H1 (cell line): ENCODE results near the gene DDX50. TPM values are rescaled to one million over a fixed set of nuclear protein-coding genes. Genes with fewer than 3 reads are reported as not detected.

Experiments used
- CTCF ChIA-PET: fragments of 300-600 bp; sonication (Branson Sonifier 250); formaldehyde crosslinking; loops from one replicate; lab custom pipeline; 2021; ENCODE audit not compliant: partially characterized antibody; lab: Charles Lee
- POLR2A ChIA-PET: fragments of 300-600 bp; sonication (Branson Sonifier 250); formaldehyde crosslinking; loops from one replicate; lab custom pipeline; 2021; ENCODE audit warnings: inconsistent platforms; ENCODE audit not compliant: partially characterized antibody; lab: Charles Lee
- DNase-seq, 2 experiments: peaks; one replicate each; pipeline versions ENCODE4 v3.0.0 to v3.0.0-alpha.2; 2010 to 2022; ENCODE audit warnings: low spot score in 2 of 2, low read depth in 1 of 2, mixed read lengths in 1 of 2
- FAIRE-seq: peaks from 2 replicates; lab custom pipeline; 2011; peaks lifted over from hg19 to GRCh38; lab: Jason Lieb, UNC
- H2AFZ ChIP-seq: 2 replicates; pipeline ENCODE4 v1.8.1; 2012; ENCODE audit warnings: low read length, inconsistent platforms
- H2AK5ac ChIP-seq: 2 replicates; pipeline ENCODE4 v1.6.1; 2013; ENCODE audit warnings: low read depth, low read length
- H2BK120ac ChIP-seq: replicated peaks from 2 replicates; pipeline ENCODE3; 2013; ENCODE audit warnings: low read depth, low read length, inconsistent platforms
- H2BK12ac ChIP-seq: 2 replicates; pipeline ENCODE4 v1.6.1; 2013; ENCODE audit warnings: low read depth, low read length
- H2BK15ac ChIP-seq: 2 replicates; pipeline ENCODE4 v1.6.1; 2013; ENCODE audit warnings: low read length
- H2BK20ac ChIP-seq: 2 replicates; pipeline ENCODE4 v1.6.1; 2013; ENCODE audit warnings: low read length
- H2BK5ac ChIP-seq: 2 replicates; pipeline ENCODE4 v1.6.1; 2013; ENCODE audit warnings: low read depth, low read length
- H3K14ac ChIP-seq: 2 replicates; pipeline ENCODE4 v1.6.1; 2013; ENCODE audit warnings: inconsistent platforms; ENCODE audit not compliant: insufficient read length
- H3K18ac ChIP-seq: 2 replicates; pipeline ENCODE4 v1.6.1; 2013; ENCODE audit warnings: low read length; ENCODE audit errors: extremely low read depth
- H3K23ac ChIP-seq: 2 replicates; pipeline ENCODE4 v1.6.1; 2013; ENCODE audit warnings: inconsistent platforms; ENCODE audit not compliant: insufficient read length
- H3K23me2 ChIP-seq: 2 replicates; pipeline ENCODE4 v1.6.1; 2013; ENCODE audit warnings: low read depth, low read length
- H3K27ac ChIP-seq: 2 replicates; pipeline ENCODE4 v1.6.1; 2011; ENCODE audit warnings: low read depth, low read length, inconsistent platforms
- H3K27me3 ChIP-seq, 4 experiments: replicated peaks in 1 of 4; 1 replicate in 1 of 4; 2 replicates in 3 of 4; pipeline versions ENCODE4 v1.6.1 to v1.8.1; 2011 to 2013; ENCODE audit warnings: low read length in 3 of 4, mild to moderate bottlenecking in 3 of 4, inconsistent platforms in 2 of 4, mixed read lengths in 2 of 4, moderate library complexity in 1 of 4; ENCODE audit not compliant: control insufficient read depth in 3 of 4, insufficient read depth in 3 of 4; ENCODE audit errors: extremely low read depth in 1 of 4
- H3K36me3 ChIP-seq, 4 experiments: 2 replicates each; pipeline versions ENCODE4 v1.6.1 to v1.8.1; 2011 to 2013; ENCODE audit warnings: mild to moderate bottlenecking in 4 of 4, low read length in 3 of 4, moderate library complexity in 2 of 4, control low read depth in 1 of 4, inconsistent platforms in 1 of 4; ENCODE audit not compliant: insufficient read depth in 4 of 4, control insufficient read depth in 2 of 4
- H3K4ac ChIP-seq: replicated peaks from 2 replicates; pipeline ENCODE3; 2013; ENCODE audit warnings: low read length, low read depth, mixed read lengths, inconsistent platforms; ENCODE audit not compliant: insufficient read length
- H3K4me1 ChIP-seq, 4 experiments: replicated peaks in 1 of 4; 1 replicate in 1 of 4; 2 replicates in 3 of 4; pipeline versions ENCODE4 v1.6.1 to v1.8.1; 2011 to 2013; ENCODE audit warnings: low read length in 3 of 4, inconsistent platforms in 2 of 4, mixed read lengths in 1 of 4; ENCODE audit not compliant: insufficient read depth in 4 of 4, control insufficient read depth in 3 of 4
- H3K4me2 ChIP-seq, 2 experiments: 2 replicates each; pipeline versions ENCODE4 v1.6.1 to v1.8.1; 2011 to 2013; ENCODE audit warnings: low read depth in 2 of 2, low read length in 2 of 2, control low read depth in 1 of 2, inconsistent platforms in 1 of 2, mild to moderate bottlenecking in 1 of 2; ENCODE audit not compliant: insufficient read depth in 1 of 2
- H3K4me3 ChIP-seq, 4 experiments: fragments of 200-600, 300-600 bp in 1 of 4; sonication (generic), shearing (Covaris generic), sonication (Bioruptor Twin) in 1 of 4; 2 replicates each; pipeline versions ENCODE4 v1.5.1 to v1.8.1; 2011 to 2016; ENCODE audit warnings: low read length in 4 of 4, low read depth in 3 of 4, control low read depth in 2 of 4, inconsistent platforms in 2 of 4, mild to moderate bottlenecking in 2 of 4, mixed read lengths in 1 of 4, moderate library complexity in 1 of 4; ENCODE audit not compliant: insufficient read depth in 2 of 4; ENCODE audit errors: extremely low read depth in 1 of 4
- H3K56ac ChIP-seq: replicated peaks from 2 replicates; pipeline ENCODE3; 2013; ENCODE audit warnings: low read depth, mild to moderate bottlenecking, mixed read lengths, low read length, inconsistent platforms; ENCODE audit not compliant: insufficient read length
- H3K79me1 ChIP-seq: 2 replicates; pipeline ENCODE4 v1.6.1; 2013; ENCODE audit warnings: low read depth, low read length, control low read depth
- H3K79me2 ChIP-seq, 2 experiments: 2 replicates each; pipeline versions ENCODE4 v1.6.1 to v1.8.1; 2012 to 2013; ENCODE audit warnings: low read length in 2 of 2, mild to moderate bottlenecking in 2 of 2, inconsistent platforms in 1 of 2; ENCODE audit not compliant: insufficient read depth in 2 of 2, control insufficient read depth in 1 of 2
- H3K9ac ChIP-seq, 4 experiments: replicated peaks in 1 of 4; 1 replicate in 1 of 4; 2 replicates in 3 of 4; pipeline versions ENCODE4 v1.6.1 to v1.8.1; 2011 to 2013; ENCODE audit warnings: low read depth in 3 of 4, low read length in 3 of 4, control low read depth in 2 of 4, mild to moderate bottlenecking in 2 of 4, moderate library complexity in 2 of 4, inconsistent platforms in 1 of 4; ENCODE audit errors: extremely low read depth in 1 of 4
- H3K9me3 ChIP-seq, 2 experiments: 2 replicates each; pipeline versions ENCODE4 v1.6.1 to v1.8.1; 2012 to 2013; ENCODE audit warnings: mild to moderate bottlenecking in 2 of 2, moderate library complexity in 2 of 2, control low read depth in 1 of 2, inconsistent platforms in 1 of 2, low read depth in 1 of 2, low read length in 1 of 2, mixed read lengths in 1 of 2; ENCODE audit not compliant: insufficient read depth in 2 of 2
- H4K20me1 ChIP-seq, 2 experiments: replicated peaks in 1 of 2; 2 replicates each; pipeline versions ENCODE3 to v1.8.1; 2011 to 2013; ENCODE audit warnings: inconsistent platforms in 2 of 2, low read length in 2 of 2, mild to moderate bottlenecking in 1 of 2; ENCODE audit not compliant: insufficient read depth in 2 of 2, control insufficient read depth in 1 of 2
- H4K5ac ChIP-seq: 2 replicates; pipeline ENCODE4 v1.6.1; 2013; ENCODE audit warnings: low read length, low read depth, mixed read lengths, inconsistent platforms; ENCODE audit not compliant: insufficient read length
- H4K8ac ChIP-seq: 2 replicates; pipeline ENCODE4 v1.8.0; 2013; ENCODE audit warnings: mild to moderate bottlenecking, moderate library complexity, low read length, inconsistent platforms; ENCODE audit not compliant: insufficient read depth; ENCODE audit errors: extremely low read depth
- H4K91ac ChIP-seq: replicated peaks from 2 replicates; pipeline ENCODE3; 2013; ENCODE audit warnings: low read length, mixed read lengths, inconsistent platforms; ENCODE audit not compliant: insufficient read length
- POLR2AphosphoS5 ChIP-seq: IDR thresholded peaks from 2 replicates; pipeline ENCODE4 v1.6.1; 2011; ENCODE audit warnings: low read depth, low read length
- RAD21 ChIP-seq, 2 experiments: IDR thresholded peaks in 1 of 2; conservative IDR thresholded peaks in 1 of 2; 2 replicates each; pipeline ENCODE4 v1.6.1; 2011; ENCODE audit warnings: low read depth in 2 of 2, low read length in 2 of 2, improper control_type of control experiment in 1 of 2, inconsistent platforms in 1 of 2, mild to moderate bottlenecking in 1 of 2, moderate library complexity in 1 of 2
- WGBS, 2 experiments: shearing (Covaris generic) in 1 of 2; methylation state at CpG; one replicate each; pipeline versions ENCODE4 v1.1.6 to v1.1.7; 2013 to 2015; ENCODE audit warnings: low lambda C conversion rate in 2 of 2, mixed read lengths in 2 of 2, inconsistent platforms in 1 of 2, low coverage in 1 of 2, missing lambda C conversion rate in 1 of 2; ENCODE audit not compliant: insufficient replicate concordance in 2 of 2, insufficient coverage in 1 of 2, insufficient read length in 1 of 2; ENCODE audit errors: extremely low coverage in 1 of 2, missing lambda C conversion rate in 1 of 2; 5-methylcytosine and 5-hydroxymethylcytosine counted together
- polyA plus RNA-seq, 7 experiments: library from polyadenylated mRNA; depleted of rRNA in 3 of 7; stranded (reverse) in 5 of 7; unstranded in 2 of 7; fragments of >200 nt in 5 of 7; fragments of 200-250 nt in 2 of 7; gene quantifications; 1 replicate in 5 of 7; 2 replicates in 1 of 7; 4 replicates in 1 of 7; pipeline versions ENCODE4 v1.2.1 to v1.2.3, GENCODE V29; 2011 to 2013; ENCODE audit warnings: missing spikeins in 2 of 7, mixed read lengths in 2 of 7
- total RNA-seq: library from RNA; stranded (reverse); fragmentation: NEBNext Ultra II Directional; extraction: Animal tissue kit (Norgen Biotek cat#: 25700); gene quantifications from 2 replicates; pipeline ENCODE4 v1.2.1, GENCODE V29; 2021

Gene DDX50
- total and polyA plus RNA-seq, 2 of the 8 experiments (the other 6 are each of a cell fraction or from before 2014, with no cell fraction given), result 20.0 to 36.5 TPM

DNA sequence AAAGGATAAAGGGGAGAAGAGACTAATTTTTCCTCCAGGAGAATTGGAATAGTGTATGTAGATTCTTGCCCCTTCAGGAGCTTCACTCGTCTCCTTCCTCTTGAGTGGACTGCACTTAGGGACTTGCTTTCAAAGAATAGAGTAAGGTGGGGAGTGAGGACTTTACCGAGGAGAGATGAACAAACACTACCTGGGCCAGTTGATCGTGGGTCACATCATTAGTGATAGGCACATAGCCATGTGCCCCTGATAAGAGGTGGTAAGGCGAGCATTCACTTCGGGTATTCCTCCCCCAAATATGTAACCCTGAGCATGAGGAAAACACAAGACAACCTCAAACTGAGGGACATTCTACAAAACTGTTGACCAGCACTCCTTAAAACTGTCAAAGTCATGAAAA, 72.9 kb downstream of the DDX50 start:
- no peak overlapping the region for H3K23ac ChIP-seq

More for the DNA sequence above, 72.9 kb downstream of the DDX50 start:
- Histone ChIP-seq H4K20me1 (peaks cover 3 to 10% of the 10 kb centered on the region in 2 experiments), H2BK15ac (no peak overlapping the region), H4K91ac (no peak overlapping the region), H3K18ac (no peak overlapping the region), H3K9ac (no peak overlapping the region), H3K36me3 (peaks cover 44 to 97% (median 86%) of the 10 kb centered on the region in 4 experiments), H3K4me3 (no peak overlapping the region), H2BK12ac (no peak overlapping the region), H3K14ac (no peak overlapping the region), H2BK5ac (no peak overlapping the region), H2AFZ (no peak overlapping the region), H3K27ac (no peak overlapping the region), H4K8ac (no peak overlapping the region), H3K9me3 (no peaks in the 10 kb centered on the region), H3K4me2 (no peak overlapping the region), H4K5ac (no peak overlapping the region), H3K79me2 (no peaks in the 10 kb centered on the region), H2BK20ac (no peak overlapping the region), H3K27me3 (no peaks in the 10 kb centered on the region), H3K23me2 (no peaks in the 10 kb centered on the region), H2BK120ac (no peak overlapping the region), H3K4me1 (no peaks in the 10 kb centered on the region), H3K4ac (no peak overlapping the region), H3K79me1 (no peaks in the 10 kb centered on the region), H3K56ac (no peak overlapping the region), H2AK5ac (no peak overlapping the region)
- POLR2A ChIA-PET, result interaction anchor here (1.4 kb wide), 1 partner anchor 14 kb away, joined by 5 read pairs; no protein-coding TSS in a partner anchor
- DNase-seq (no peak), FAIRE-seq (no peak)
- TF ChIP-seq POLR2AphosphoS5 (0 out of 2 replicates have a peak, but pooled peaks have one; percentile 30), RAD21 (IDR thresholded peaks at IDR 0.05 in 1 of 2, conservative IDR thresholded peaks at IDR 0.05 in 1 of 2; ENCODE audit: low read depth in 2 of 2, low read length in 2 of 2) (no peak)
- CTCF ChIA-PET, result interaction anchor here (0.8 to 1.5 kb wide), 2 partner anchors 15 to 18 kb away, joined by 3 to 7 read pairs; partner anchors contain the start of gene DDX21
- WGBS, 2 experiments, result 89% methylated on average over 5 of the region's 5 CpGs; no CpG with 5 or more reads in 1 of the 2 experiments
